GM12872 (cell line): ENCODE data around the gene DBP.

Experiments used
- CTCF ChIP-seq: IDR thresholded peaks from 3 replicates; pipeline ENCODE4 v1.5.1; 2011; ENCODE audit warnings: low read depth, mild to moderate bottlenecking, low read length, moderate library complexity; ENCODE audit not compliant: insufficient read depth

The DBP gene

GRCh38 chr19:48603850-48604249, 33.3 kb downstream of the DBP start:
- TF ChIP-seq CTCF = no peak

GRCh38 chr19:48603449-48603848, 33.7 kb downstream of the DBP start:
- TF ChIP-seq CTCF = no peak

GRCh38 chr19:48603001-48603400, 34.2 kb downstream of the DBP start:
- TF ChIP-seq CTCF = no peak

- no peak for TF ChIP-seq CTCF
Measured at GRCh38 chr19:48600679-48601417, 36.3 kb downstream of the DBP start.

GRCh38 chr19:48598996-48599700, 38.0 kb downstream of the DBP start:
- no peak for TF ChIP-seq CTCF

- TF ChIP-seq CTCF = no peak
Measured at GRCh38 chr19:48596679-48597465, 40.3 kb downstream of the DBP start.

- no peak for TF ChIP-seq CTCF
Measured at GRCh38 chr19:48596237-48596636, 40.9 kb downstream of the DBP start.
